ENCODE data around the gene NMNAT3. TPM values are rescaled to one million over a fixed set of nuclear protein-coding genes. Genes with fewer than 3 reads are reported as not detected.

Gene NMNAT3
- total RNA-seq, 4 donors from 2014 or later: 9.5 to 17.2 (median 12.8) TPM

GRCh38 chr3:139633511-139633910, 44.3 kb downstream of the NMNAT3 start:
- Histone ChIP-seq H3K9me3 (no peaks in the 10 kb centered on the region), H3K4me3 (no peak overlapping the region), H3K27me3 (no peaks in the 10 kb centered on the region), H3K4me1 (no peaks in the 10 kb centered on the region), H3K27ac (no peak overlapping the region), H3K36me3 (no peaks in the 10 kb centered on the region)
- DNase-seq (no peak), ATAC-seq (no peak)
- intact Hi-C loops (cut with DNase I; ENCODE audit: low total_unique reads) (no loop called here), in situ Hi-C loops (cut with MboI; ENCODE audit: low sequenced_read_pairs in 4 of 4) (no loop called here)
- TF ChIP-seq CTCF (IDR thresholded peaks at IDR 0.05 in 4 of 5, conservative IDR thresholded peaks at IDR 0.05 in 1 of 5): no peak
- no peak for TF ChIP-seq POLR2A (IDR thresholded peaks at IDR 0.05)

- H3K36me3 ChIP-seq: no peaks in the 10 kb centered on the region
- DNase-seq (no peak), ATAC-seq (no peak)
- TF ChIP-seq POLR2A (IDR thresholded peaks at IDR 0.05) (no peak), CTCF (IDR thresholded peaks at IDR 0.05 in 4 of 5, conservative IDR thresholded peaks at IDR 0.05 in 1 of 5) (no peak)
- H3K27me3 ChIP-seq: no peaks in the 10 kb centered on the region
- no peaks in the 10 kb centered on the region for H3K9me3 ChIP-seq
- H3K27ac ChIP-seq: no peak overlapping the region
- intact Hi-C loops (cut with DNase I; ENCODE audit: low total_unique reads): no loop called here
- H3K4me3 ChIP-seq: no peak overlapping the region
- no peaks in the 10 kb centered on the region for H3K4me1 ChIP-seq
- in situ Hi-C loops (cut with MboI; ENCODE audit: low sequenced_read_pairs in 4 of 4): no loop called here
Observed at GRCh38 chr3:139630542-139630941, 47.2 kb downstream of the NMNAT3 start.

- Histone ChIP-seq H3K36me3 (no peaks in the 10 kb centered on the region), H3K27me3 (no peaks in the 10 kb centered on the region), H3K4me3 (no peak overlapping the region), H3K9me3 (no peaks in the 10 kb centered on the region), H3K4me1 (no peaks in the 10 kb centered on the region), H3K27ac (no peak overlapping the region)
- no peak for DNase-seq
- in situ Hi-C loops (cut with MboI; ENCODE audit: low sequenced_read_pairs in 4 of 4) (no loop called here), intact Hi-C loops (cut with DNase I; ENCODE audit: low total_unique reads) (no loop called here)
- no peak for ATAC-seq
- TF ChIP-seq POLR2A (IDR thresholded peaks at IDR 0.05): no peak
- TF ChIP-seq CTCF (IDR thresholded peaks at IDR 0.05 in 4 of 5, conservative IDR thresholded peaks at IDR 0.05 in 1 of 5): no peak
Observed at GRCh38 chr3:139629033-139629432, 48.7 kb downstream of the NMNAT3 start.

- in situ Hi-C loops (cut with MboI; ENCODE audit: low sequenced_read_pairs in 4 of 4): no loop called here
- ATAC-seq: no peak
- no peaks in the 10 kb centered on the region for H3K9me3 ChIP-seq
- H3K4me3 ChIP-seq: no peak overlapping the region
- H3K27ac ChIP-seq: no peak overlapping the region
- no peaks in the 10 kb centered on the region for H3K36me3 ChIP-seq
- DNase-seq: no peak
- no peaks in the 10 kb centered on the region for H3K4me1 ChIP-seq
- intact Hi-C loops (cut with DNase I; ENCODE audit: low total_unique reads): no loop called here
- TF ChIP-seq CTCF (IDR thresholded peaks at IDR 0.05 in 4 of 5, conservative IDR thresholded peaks at IDR 0.05 in 1 of 5) (no peak), POLR2A (IDR thresholded peaks at IDR 0.05) (no peak)
- no peaks in the 10 kb centered on the region for H3K27me3 ChIP-seq
Observed at GRCh38 chr3:139627759-139628158, 50.0 kb downstream of the NMNAT3 start.

- DNase-seq: no peak
- Histone ChIP-seq H3K4me3 (no peak overlapping the region), H3K36me3 (no peaks in the 10 kb centered on the region), H3K9me3 (no peaks in the 10 kb centered on the region), H3K27ac (no peak overlapping the region), H3K4me1 (no peaks in the 10 kb centered on the region), H3K27me3 (no peaks in the 10 kb centered on the region)
- in situ Hi-C loops (cut with MboI; ENCODE audit: low sequenced_read_pairs in 4 of 4): no loop called here
- ATAC-seq: no peak
- intact Hi-C loops (cut with DNase I; ENCODE audit: low total_unique reads): no loop called here
- TF ChIP-seq POLR2A (IDR thresholded peaks at IDR 0.05) (no peak), CTCF (IDR thresholded peaks at IDR 0.05 in 4 of 5, conservative IDR thresholded peaks at IDR 0.05 in 1 of 5) (no peak)
Observed at GRCh38 chr3:139620438-139620837, 57.3 kb downstream of the NMNAT3 start.
